ENCODE data around the gene FDX1. TPM values are rescaled to one million over a fixed set of nuclear protein-coding genes. Genes with fewer than 3 reads are reported as not detected.

The FDX1 gene
- total RNA-seq, 1 donor from 2014 or later: 17.6 TPM

DNA sequence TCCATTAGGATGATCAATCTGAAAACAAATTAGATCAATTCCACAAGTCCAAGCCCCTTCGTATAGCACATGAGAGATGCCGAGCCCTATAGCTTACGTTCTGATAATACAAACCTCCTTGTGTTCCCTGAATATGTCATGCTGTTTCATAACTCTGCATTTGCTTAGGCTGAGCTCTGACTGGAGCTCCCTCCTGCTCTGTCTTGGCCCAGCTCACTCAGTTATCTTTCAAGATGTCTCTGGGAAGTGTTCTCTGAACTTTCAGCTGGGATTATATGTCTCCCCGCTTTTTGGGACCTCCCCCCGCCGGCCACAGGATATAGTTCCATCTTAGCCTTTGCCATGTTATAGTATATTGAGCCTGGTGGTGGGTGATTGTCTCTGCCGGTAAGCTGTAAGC is 44.0 kb downstream of the FDX1 start:
- no peaks in the 10 kb centered on the region for H3K9me3 ChIP-seq
- TF ChIP-seq, protein P1, sequence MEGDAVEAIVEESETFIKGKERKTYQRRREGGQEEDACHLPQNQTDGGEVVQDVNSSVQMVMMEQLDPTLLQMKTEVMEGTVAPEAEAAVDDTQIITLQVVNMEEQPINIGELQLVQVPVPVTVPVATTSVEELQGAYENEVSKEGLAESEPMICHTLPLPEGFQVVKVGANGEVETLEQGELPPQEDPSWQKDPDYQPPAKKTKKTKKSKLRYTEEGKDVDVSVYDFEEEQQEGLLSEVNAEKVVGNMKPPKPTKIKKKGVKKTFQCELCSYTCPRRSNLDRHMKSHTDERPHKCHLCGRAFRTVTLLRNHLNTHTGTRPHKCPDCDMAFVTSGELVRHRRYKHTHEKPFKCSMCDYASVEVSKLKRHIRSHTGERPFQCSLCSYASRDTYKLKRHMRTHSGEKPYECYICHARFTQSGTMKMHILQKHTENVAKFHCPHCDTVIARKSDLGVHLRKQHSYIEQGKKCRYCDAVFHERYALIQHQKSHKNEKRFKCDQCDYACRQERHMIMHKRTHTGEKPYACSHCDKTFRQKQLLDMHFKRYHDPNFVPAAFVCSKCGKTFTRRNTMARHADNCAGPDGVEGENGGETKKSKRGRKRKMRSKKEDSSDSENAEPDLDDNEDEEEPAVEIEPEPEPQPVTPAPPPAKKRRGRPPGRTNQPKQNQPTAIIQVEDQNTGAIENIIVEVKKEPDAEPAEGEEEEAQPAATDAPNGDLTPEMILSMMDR (IDR thresholded peaks at IDR 0.05): no peak
- H3K36me3 ChIP-seq: no peaks in the 10 kb centered on the region
- H3K27ac ChIP-seq: no peak overlapping the region
- intact Hi-C loops (cut with DNase I): no loop called here
- no peaks in the 10 kb centered on the region for H3K4me1 ChIP-seq
- no peak overlapping the region for H3K4me3 ChIP-seq
- H3K27me3 ChIP-seq: no peaks in the 10 kb centered on the region
- no peak for DNase-seq (ENCODE audit: low spot score in 2 of 2)

DNA sequence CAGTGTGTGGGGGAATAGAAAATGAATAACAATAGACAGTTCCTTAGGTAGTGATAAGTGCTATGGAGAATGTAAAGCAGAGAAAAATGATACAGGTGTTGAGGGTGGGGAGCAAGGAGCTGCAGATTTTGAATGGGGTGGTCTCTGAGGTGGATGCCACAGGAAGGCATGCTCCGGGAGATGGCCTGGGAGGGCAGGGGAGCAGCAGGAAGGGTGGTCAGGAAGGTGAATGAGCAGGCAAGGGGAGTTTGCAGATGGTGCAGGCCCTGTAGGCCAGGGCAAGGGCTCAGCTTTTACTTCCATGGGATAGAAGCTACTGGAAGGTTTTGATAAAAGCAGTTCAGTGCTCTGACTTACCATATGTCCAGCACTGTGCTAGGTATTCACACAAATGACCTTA is 44.8 kb downstream of the FDX1 start:
- DNase-seq (ENCODE audit: low spot score in 2 of 2): no peak
- Histone ChIP-seq H3K36me3 (no peaks in the 10 kb centered on the region), H3K9me3 (no peaks in the 10 kb centered on the region), H3K27me3 (no peaks in the 10 kb centered on the region), H3K27ac (no peak overlapping the region), H3K4me3 (no peak overlapping the region), H3K4me1 (no peaks in the 10 kb centered on the region)
- TF ChIP-seq, protein P1 (IDR thresholded peaks at IDR 0.05): no peak
- intact Hi-C loops (cut with DNase I): no loop called here

DNA sequence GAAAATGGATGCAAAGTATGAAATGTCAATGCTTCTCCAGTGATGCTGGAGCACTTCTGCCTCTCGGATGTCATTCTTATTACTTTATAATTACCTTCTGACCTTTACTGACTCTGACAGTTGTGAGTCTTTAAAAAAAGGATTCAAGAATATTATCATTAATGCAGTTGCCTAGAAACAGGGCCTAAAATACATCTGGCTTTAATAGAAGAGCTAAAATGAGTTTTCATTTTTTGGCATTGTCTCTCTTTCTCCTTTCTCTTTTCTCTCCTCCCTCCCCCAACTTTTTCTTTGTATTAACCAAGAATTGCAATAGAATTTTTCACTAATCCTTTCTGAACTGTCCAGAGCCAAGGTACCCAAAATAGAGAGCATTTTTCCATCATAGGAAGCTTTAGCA is 45.9 kb downstream of the FDX1 start:
- no peaks in the 10 kb centered on the region for H3K36me3 ChIP-seq
- no peak for DNase-seq (ENCODE audit: low spot score in 2 of 2)
- TF ChIP-seq, protein P1 (IDR thresholded peaks at IDR 0.05): no peak
- H3K27ac ChIP-seq: no peak overlapping the region
- no peak overlapping the region for H3K4me3 ChIP-seq
- H3K27me3 ChIP-seq: no peaks in the 10 kb centered on the region
- intact Hi-C loops (cut with DNase I): no loop called here
- H3K9me3 ChIP-seq: no peaks in the 10 kb centered on the region
- no peaks in the 10 kb centered on the region for H3K4me1 ChIP-seq

DNA sequence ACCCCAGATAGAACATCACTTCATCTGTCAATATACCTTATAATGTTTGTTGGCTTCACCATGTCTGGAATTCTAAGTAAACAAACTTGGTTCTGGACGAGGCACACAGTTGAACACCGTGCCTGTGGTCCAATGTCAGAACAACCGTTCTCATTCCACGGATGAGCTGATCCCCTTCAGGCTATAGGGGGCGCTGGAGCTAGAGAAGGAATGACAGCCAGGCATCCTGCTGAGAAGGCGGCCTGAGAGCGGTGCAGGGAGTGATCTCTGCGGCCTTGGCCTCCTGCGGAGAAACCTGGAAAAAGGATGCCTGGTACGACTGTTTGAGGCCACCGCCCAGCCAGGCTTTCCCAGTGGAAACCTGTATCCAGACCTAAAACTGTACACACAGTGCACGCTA is 48.7 kb downstream of the FDX1 start:
- no peaks in the 10 kb centered on the region for H3K36me3 ChIP-seq
- no peaks in the 10 kb centered on the region for H3K4me1 ChIP-seq
- no peaks in the 10 kb centered on the region for H3K27me3 ChIP-seq
- H3K9me3 ChIP-seq: no peaks in the 10 kb centered on the region
- no peak for DNase-seq (ENCODE audit: low spot score in 2 of 2)
- intact Hi-C loops (cut with DNase I): no loop called here
- H3K27ac ChIP-seq: no peak overlapping the region
- TF ChIP-seq, protein P1 (IDR thresholded peaks at IDR 0.05): no peak
- H3K4me3 ChIP-seq: no peak overlapping the region

DNA sequence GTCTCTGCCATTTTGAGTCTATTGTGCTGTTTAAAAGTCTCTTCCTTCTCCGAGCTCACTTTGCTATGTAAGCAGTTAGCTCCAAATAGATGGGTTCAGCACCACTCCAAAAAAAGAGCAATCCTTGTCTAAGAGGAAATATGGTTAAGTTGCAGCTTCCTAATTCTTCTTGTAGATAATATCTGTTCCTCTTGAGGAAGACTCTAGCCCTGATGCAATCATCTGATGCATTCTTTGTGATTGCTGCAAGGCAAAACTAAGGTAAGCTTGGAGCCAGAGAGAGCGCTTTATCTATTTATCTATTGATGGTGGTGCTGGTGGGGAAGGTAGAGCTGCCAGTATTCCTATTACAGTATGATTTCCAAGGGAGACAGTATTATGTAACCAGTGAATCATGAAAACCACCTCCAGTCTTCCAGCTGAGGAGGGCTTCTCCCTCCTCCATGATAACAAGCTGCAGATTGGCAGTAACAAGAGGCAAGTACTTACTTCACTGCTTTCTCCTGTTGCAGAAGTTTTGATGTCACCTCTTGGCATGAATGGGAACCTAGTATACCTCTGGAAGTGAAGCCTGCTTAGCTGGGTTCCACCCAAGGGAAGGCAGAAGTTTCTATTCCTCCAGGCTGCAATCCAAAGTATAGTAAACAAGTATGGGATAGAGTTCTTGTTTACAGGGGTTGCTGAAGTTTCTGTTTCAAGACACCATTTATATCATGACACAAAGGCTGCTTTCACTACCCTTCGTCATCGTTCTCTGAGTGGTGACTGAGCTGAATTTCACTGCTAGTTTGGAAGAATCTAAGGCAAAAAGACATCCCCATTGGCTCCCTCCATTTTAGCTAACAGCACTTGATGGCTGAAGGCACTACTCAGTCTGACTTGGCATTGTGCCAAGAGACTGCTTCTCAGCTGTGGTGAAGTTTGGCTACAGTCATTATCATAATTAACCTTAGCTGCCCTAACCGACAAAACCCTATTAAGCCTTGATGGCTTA is 49.7 kb downstream of the FDX1 start:
- H3K36me3 ChIP-seq: no peaks in the 10 kb centered on the region
- H3K4me1 ChIP-seq: no peaks in the 10 kb centered on the region
- no peaks in the 10 kb centered on the region for H3K9me3 ChIP-seq
- H3K27me3 ChIP-seq: no peaks in the 10 kb centered on the region
- TF ChIP-seq, protein P1 (IDR thresholded peaks at IDR 0.05): no peak
- DNase-seq (ENCODE audit: low spot score in 2 of 2): no peak
- H3K4me3 ChIP-seq: no peak overlapping the region
- intact Hi-C loops (cut with DNase I): no loop called here
- H3K27ac ChIP-seq: no peak overlapping the region

All from ascending aorta (tissue), 2 donors.